OCI-LY1 (cell line): ENCODE data around the gene SLC25A27.

Source experiments
- H2AFZ ChIP-seq: fragments of 200-600 bp; sonication (generic), shearing (Covaris generic); 2 replicates; pipeline ENCODE4 v1.6.0; 2014; ENCODE audit warnings: antibody characterized with exemption, mild to moderate bottlenecking, low read length
- H3F3A ChIP-seq: fragments of 200-600 bp; sonication (generic), shearing (Covaris generic); 2 replicates; pipeline ENCODE4 v1.6.0; 2014; ENCODE audit warnings: mild to moderate bottlenecking, antibody characterized with exemption, low read length, moderate library complexity; ENCODE audit not compliant: insufficient read depth
- H3K27ac ChIP-seq: fragments of 200-600 bp; sonication (generic); 2 replicates; pipeline ENCODE4 v1.5.1; 2014; ENCODE audit warnings: low read length, mixed run types, mild to moderate bottlenecking, low read depth; ENCODE audit not compliant: poor library complexity, severe bottlenecking
- H3K27me3 ChIP-seq: fragments of 200-600 bp; sonication (generic); 2 replicates; pipeline ENCODE4 v1.6.0; 2014; ENCODE audit warnings: antibody characterized with exemption, mild to moderate bottlenecking, low read length, moderate library complexity; ENCODE audit not compliant: insufficient read depth
- H3K36me3 ChIP-seq: fragments of 200-600 bp; sonication (generic); 2 replicates; pipeline ENCODE4 v1.6.1; 2014; ENCODE audit warnings: mild to moderate bottlenecking, antibody characterized with exemption, low read length, moderate library complexity, mixed read lengths; ENCODE audit not compliant: insufficient read depth
- H3K4me1 ChIP-seq: fragments of 200-600 bp; sonication (generic); 2 replicates; pipeline ENCODE4 v1.5.1; 2014; ENCODE audit warnings: mild to moderate bottlenecking, low read length, moderate library complexity; ENCODE audit not compliant: insufficient read depth, severe bottlenecking
- H3K4me2 ChIP-seq: fragments of 200-600 bp; sonication (generic), shearing (Covaris generic); 2 replicates; pipeline ENCODE4 v1.6.1; 2014; ENCODE audit warnings: low read length
- H3K4me3 ChIP-seq: fragments of 200-600 bp; sonication (generic); 2 replicates; pipeline ENCODE4 v1.5.1; 2014; ENCODE audit warnings: low read length, low read depth, mild to moderate bottlenecking, mixed read lengths; ENCODE audit not compliant: poor library complexity, severe bottlenecking
- H3K79me2 ChIP-seq: fragments of 200-600 bp; shearing (Covaris generic); 2 replicates; pipeline ENCODE4 v1.6.1; 2016; ENCODE audit warnings: mixed run types, low read length, mixed read lengths; ENCODE audit not compliant: insufficient read depth
- H3K9ac ChIP-seq: fragments of 200-600 bp; sonication (generic), shearing (Covaris generic); 2 replicates; pipeline ENCODE4 v1.6.1; 2014; ENCODE audit warnings: mild to moderate bottlenecking, low read length, mixed read lengths
- H3K9me2 ChIP-seq: fragments of 200-600 bp; sonication (generic), shearing (Covaris generic); 2 replicates; pipeline ENCODE4 v1.6.1; 2014; ENCODE audit warnings: low read depth, mild to moderate bottlenecking, low read length, mixed read lengths
- H3K9me3 ChIP-seq: fragments of 200-600 bp; shearing (Covaris generic); 2 replicates; pipeline ENCODE4 v1.6.1; 2014; ENCODE audit warnings: low read length, mixed read lengths
- H4K20me1 ChIP-seq: fragments of 200-600 bp; sonication (generic), shearing (Covaris generic); 2 replicates; pipeline ENCODE4 v1.6.0; 2016; ENCODE audit warnings: mild to moderate bottlenecking, low read length; ENCODE audit not compliant: insufficient read depth
- CTCF ChIP-seq: fragments of 200-600 bp; sonication (generic), shearing (Covaris generic); IDR thresholded peaks from 2 replicates; pipeline ENCODE4 v1.5.1; 2017; ENCODE audit warnings: mild to moderate bottlenecking, antibody characterized with exemption, low read length, moderate library complexity, mixed read lengths
- EZH2 ChIP-seq: fragments of 200-600 bp; sonication (generic), shearing (Covaris generic); IDR thresholded peaks from 2 replicates; pipeline ENCODE4 v1.8.0; 2017; ENCODE audit warnings: borderline replicate concordance, mixed run types, mild to moderate bottlenecking, antibody characterized with exemption, low read length, moderate library complexity, mixed read lengths

The SLC25A27 gene

GRCh38 chr6:46648869-46649492 is 3.8 kb upstream of the SLC25A27 start:
- Histone ChIP-seq H3K4me3 (peak overlapping the region; percentile 91), H3K9me3 (peaks cover 12% of the 10 kb centered on the region), H3K4me2 (peak overlapping the region; percentile 78), H4K20me1 (no peaks in the 10 kb centered on the region), H2AFZ (no peak overlapping the region), H3K9me2 (no peaks in the 10 kb centered on the region), H3K27me3 (no peaks in the 10 kb centered on the region), H3K79me2 (peaks cover 51% of the 10 kb centered on the region), H3K27ac (peak overlapping the region; percentile 93), H3K4me1 (peaks cover 24% of the 10 kb centered on the region), H3F3A (no peaks in the 10 kb centered on the region), H3K9ac (peak overlapping the region; percentile 89), H3K36me3 (peaks cover 30% of the 10 kb centered on the region)
- TF ChIP-seq CTCF = peak; percentile 26; the same call in 1 of the 2 replicates
- TF ChIP-seq EZH2 = no peak

DNA sequence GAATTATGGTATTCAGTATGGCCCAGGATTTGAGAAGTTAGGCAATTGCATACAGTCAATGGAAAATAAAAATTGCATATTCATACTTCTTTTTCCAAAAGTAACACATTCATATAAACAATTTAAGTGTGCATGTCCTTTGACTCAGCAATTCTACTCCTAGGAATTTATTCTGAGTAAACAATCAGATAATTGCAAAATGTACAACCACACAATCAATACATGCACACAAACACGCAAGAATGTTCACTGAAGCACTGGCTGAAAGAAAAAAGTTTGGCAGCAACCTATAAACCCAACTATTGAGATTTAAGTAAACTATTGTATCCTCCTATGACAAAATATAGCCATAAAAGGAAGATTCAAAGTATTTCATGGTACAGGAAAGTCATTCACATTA is 1.8 kb upstream of the SLC25A27 start:
- no peaks in the 10 kb centered on the region for H4K20me1 ChIP-seq
- no peaks in the 10 kb centered on the region for H3K27me3 ChIP-seq
- H3K4me1 ChIP-seq = peaks cover 38% of the 10 kb centered on the region
- peak overlapping the region; percentile 93 for H3K4me2 ChIP-seq
- H3K79me2 ChIP-seq = peaks cover 68% of the 10 kb centered on the region
- H3F3A ChIP-seq = no peaks in the 10 kb centered on the region
- peak overlapping the region; percentile 93 for H3K27ac ChIP-seq
- H3K4me3 ChIP-seq = peak overlapping the region; percentile 91
- H3K9me3 ChIP-seq = peaks cover 2% of the 10 kb centered on the region; the same call in 1 of the 2 replicates
- H2AFZ ChIP-seq = no peak overlapping the region
- no peaks in the 10 kb centered on the region for H3K9me2 ChIP-seq
- H3K9ac ChIP-seq = peak overlapping the region; percentile 89
- peaks cover 23% of the 10 kb centered on the region for H3K36me3 ChIP-seq
- TF ChIP-seq EZH2 (no peak), CTCF (no peak)

GRCh38 chr6:46651816-46652215 is 959 bp upstream of the SLC25A27 start:
- H3F3A ChIP-seq = no peaks in the 10 kb centered on the region

More at GRCh38 chr6:46651816-46652215, 959 bp upstream of the SLC25A27 start:
- Histone ChIP-seq H3K27me3 (no peaks in the 10 kb centered on the region), H3K4me3 (peak overlapping the region; percentile 91), H2AFZ (no peak overlapping the region), H3K4me1 (peaks cover 39% of the 10 kb centered on the region), H3K4me2 (peak overlapping the region; percentile 93), H3K9me2 (no peaks in the 10 kb centered on the region), H3K9ac (peak overlapping the region; percentile 89), H3K79me2 (peaks cover 68% of the 10 kb centered on the region), H3K36me3 (peaks cover 23% of the 10 kb centered on the region), H3K9me3 (no peaks in the 10 kb centered on the region), H4K20me1 (no peaks in the 10 kb centered on the region), H3K27ac (peak overlapping the region; percentile 93)
- TF ChIP-seq CTCF (no peak), EZH2 (no peak)
